ENCODE measurements around the gene REPIN1. TPM values are rescaled to one million over a fixed set of nuclear protein-coding genes. Genes with fewer than 3 reads are reported as not detected.

The REPIN1 gene
- polyA plus RNA-seq, 3 donors from 2014 or later: 40.6 to 86.0 (median 43.2) TPM

- H3K36me3 Mint-ChIP-seq: peaks cover 0 to 5% (median 4%) of the 10 kb centered on the region in 3 donors
- peaks cover 0 to 7% (median 2%) of the 10 kb centered on the region in 3 donors for H3K27me3 Mint-ChIP-seq (ENCODE audit: low read depth in 3 of 3)
- DNase-seq: no peak
- H3K27ac Mint-ChIP-seq: no peak overlapping the region
- H3K9me3 Mint-ChIP-seq: no peaks in the 10 kb centered on the region
- H3K4me3 Mint-ChIP-seq: no peak overlapping the region
- peaks cover 22 to 23% of the 10 kb centered on the region in 2 donors for H3K4me1 Mint-ChIP-seq
Observed at GRCh38 chr7:150400788-150401423, 32.3 kb downstream of the REPIN1 start.

GRCh38 chr7:150401424-150401790, 32.8 kb downstream of the REPIN1 start:
- Mint-ChIP-seq H3K9me3 (no peaks in the 10 kb centered on the region), H3K4me1 (peaks cover 27 to 28% of the 10 kb centered on the region in 2 donors), H3K36me3 (no peaks in the 10 kb centered on the region), H3K27ac (no peak overlapping the region), H3K4me3 (no peak overlapping the region), H3K27me3 (ENCODE audit: low read depth in 3 of 3) (peaks cover 0 to 7% (median 5%) of the 10 kb centered on the region in 3 donors)
- DNase-seq: no peak

DNA sequence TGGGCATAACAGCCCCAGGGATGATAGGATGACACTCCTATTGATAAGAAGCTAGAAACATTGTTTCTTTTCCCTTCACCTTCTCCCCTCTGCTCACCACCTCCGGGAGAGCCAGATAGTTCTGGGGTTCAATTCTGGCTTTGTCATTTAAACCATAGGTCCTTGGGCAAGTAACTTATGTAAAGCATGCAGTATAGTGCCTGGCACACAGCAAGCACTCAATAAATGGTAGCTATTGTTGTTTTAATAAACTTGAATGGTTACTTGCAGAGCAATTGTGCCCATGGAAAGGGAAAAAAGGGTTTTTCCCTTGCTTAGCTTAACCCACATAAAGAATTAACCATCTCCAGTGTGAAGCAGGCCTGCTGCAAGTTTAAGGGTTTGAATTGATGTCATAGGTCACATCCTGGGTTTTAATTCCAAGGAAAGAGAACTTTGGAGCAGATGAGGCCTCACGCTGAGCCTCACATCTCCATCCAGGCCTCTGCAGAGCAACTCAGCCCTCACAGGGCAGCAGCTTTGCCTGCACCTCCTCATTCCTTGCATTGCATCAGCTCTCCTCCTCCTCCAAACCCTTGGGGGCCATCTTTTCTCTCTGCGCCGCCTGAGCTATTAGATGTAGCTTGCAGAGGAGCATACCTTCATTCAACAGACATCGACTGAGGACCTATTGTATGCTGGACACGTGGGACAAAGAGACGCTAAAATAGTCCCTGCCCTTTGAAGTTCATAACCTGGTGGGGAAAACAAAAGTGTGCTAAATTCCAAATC, 33.4 kb downstream of the REPIN1 start:
- peak overlapping the region in 5 of 6 donors; percentile 7 to 69 (median 38) for H3K27ac Mint-ChIP-seq

GRCh38 chr7:150402671-150403321, 34.2 kb downstream of the REPIN1 start:
- H3K4me1 Mint-ChIP-seq: peaks cover 37% of the 10 kb centered on the region in 2 donors

More for the DNA sequence above, 33.4 kb downstream of the REPIN1 start:
- no peaks in the 10 kb centered on the region for H3K9me3 Mint-ChIP-seq
- H3K4me1 Mint-ChIP-seq: peaks cover 34 to 35% of the 10 kb centered on the region in 2 donors
- peak overlapping the region in 3 of 5 donors; percentile 40 to 52 (median 48) for H3K4me3 Mint-ChIP-seq
- peaks cover 0 to 7% (median 5%) of the 10 kb centered on the region in 3 donors for H3K27me3 Mint-ChIP-seq (ENCODE audit: low read depth in 3 of 3)
- H3K36me3 Mint-ChIP-seq: peaks cover 1 to 2% (median 1%) of the 10 kb centered on the region in 3 donors
- DNase-seq: no peak

GRCh38 chr7:150403376-150404171, 35.0 kb downstream of the REPIN1 start:
- DNase-seq: no peak
- H3K27me3 Mint-ChIP-seq (ENCODE audit: low read depth in 3 of 3): peaks cover 0 to 7% (median 5%) of the 10 kb centered on the region in 3 donors
- H3K9me3 Mint-ChIP-seq: no peaks in the 10 kb centered on the region
- peaks cover 37 to 38% of the 10 kb centered on the region in 2 donors for H3K4me1 Mint-ChIP-seq
- H3K36me3 Mint-ChIP-seq: peaks cover 4 to 5% (median 5%) of the 10 kb centered on the region in 3 donors
- H3K4me3 Mint-ChIP-seq: peak overlapping the region; percentile 54 to 95 (median 87)
- H3K27ac Mint-ChIP-seq: peak overlapping the region; percentile 86 to 97 (median 94)

More at GRCh38 chr7:150402671-150403321, 34.2 kb downstream of the REPIN1 start:
- no peak for DNase-seq
- no peaks in the 10 kb centered on the region for H3K9me3 Mint-ChIP-seq
- H3K4me3 Mint-ChIP-seq: peak overlapping the region in 4 of 5 donors; percentile 40 to 52 (median 44)
- peaks cover 3 to 5% (median 4%) of the 10 kb centered on the region in 3 donors for H3K36me3 Mint-ChIP-seq
- peak overlapping the region; percentile 22 to 90 (median 58) for H3K27ac Mint-ChIP-seq
- peaks cover 0 to 7% (median 5%) of the 10 kb centered on the region in 3 donors for H3K27me3 Mint-ChIP-seq (ENCODE audit: low read depth in 3 of 3)

DNA sequence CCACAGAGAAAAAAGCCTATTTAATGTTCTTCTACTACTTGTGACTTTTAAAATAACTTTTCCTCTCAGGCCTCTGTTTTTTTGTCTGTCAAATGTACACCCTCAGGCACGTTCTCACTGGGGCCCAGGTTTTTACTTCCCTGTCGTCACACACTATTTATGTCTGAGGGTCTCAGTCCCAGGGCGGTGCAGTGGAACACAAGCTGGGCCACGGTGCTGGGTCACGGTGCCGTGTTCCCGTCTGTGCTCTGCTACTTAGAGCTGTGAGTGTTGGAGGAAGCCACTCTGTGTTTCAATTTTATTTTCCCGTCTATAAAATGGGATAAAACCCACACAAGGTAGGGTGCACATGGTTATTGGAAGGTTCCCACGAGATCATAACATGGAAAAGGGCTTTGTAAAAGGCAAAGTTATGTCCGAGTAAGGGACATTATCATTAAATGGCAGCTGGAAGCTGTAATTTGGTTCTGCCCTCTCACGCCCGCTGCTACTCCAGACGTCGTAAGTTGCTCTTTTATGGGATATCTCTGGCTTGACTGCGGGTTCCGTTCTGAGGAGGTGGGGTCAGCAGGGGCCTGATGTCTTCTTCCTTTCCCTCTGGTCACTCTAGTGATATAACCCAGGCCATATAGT, 35.7 kb downstream of the REPIN1 start:
- no peak for DNase-seq
- peaks cover 41 to 42% of the 10 kb centered on the region in 2 donors for H3K4me1 Mint-ChIP-seq
- H3K27ac Mint-ChIP-seq: peak overlapping the region; percentile 86 to 97 (median 94)
- peaks cover 5 to 8% (median 7%) of the 10 kb centered on the region in 3 donors for H3K36me3 Mint-ChIP-seq
- peak overlapping the region; percentile 79 to 98 (median 88) for H3K4me3 Mint-ChIP-seq
- H3K9me3 Mint-ChIP-seq: no peaks in the 10 kb centered on the region
- H3K27me3 Mint-ChIP-seq (ENCODE audit: low read depth in 3 of 3): peaks cover 0 to 7% (median 5%) of the 10 kb centered on the region in 3 donors

GRCh38 chr7:150404805-150405583, 36.4 kb downstream of the REPIN1 start:
- DNase-seq: peak; percentile 82 to 85 (median 84)
- H3K9me3 Mint-ChIP-seq: no peaks in the 10 kb centered on the region
- H3K4me1 Mint-ChIP-seq: peaks cover 41 to 42% of the 10 kb centered on the region in 2 donors
- H3K27ac Mint-ChIP-seq: peak overlapping the region; percentile 90 to 98 (median 97)
- peaks cover 5 to 8% (median 7%) of the 10 kb centered on the region in 3 donors for H3K36me3 Mint-ChIP-seq
- H3K27me3 Mint-ChIP-seq (ENCODE audit: low read depth in 3 of 3): peaks cover 0 to 7% (median 5%) of the 10 kb centered on the region in 3 donors
- peak overlapping the region; percentile 87 to 98 (median 95) for H3K4me3 Mint-ChIP-seq

DNA sequence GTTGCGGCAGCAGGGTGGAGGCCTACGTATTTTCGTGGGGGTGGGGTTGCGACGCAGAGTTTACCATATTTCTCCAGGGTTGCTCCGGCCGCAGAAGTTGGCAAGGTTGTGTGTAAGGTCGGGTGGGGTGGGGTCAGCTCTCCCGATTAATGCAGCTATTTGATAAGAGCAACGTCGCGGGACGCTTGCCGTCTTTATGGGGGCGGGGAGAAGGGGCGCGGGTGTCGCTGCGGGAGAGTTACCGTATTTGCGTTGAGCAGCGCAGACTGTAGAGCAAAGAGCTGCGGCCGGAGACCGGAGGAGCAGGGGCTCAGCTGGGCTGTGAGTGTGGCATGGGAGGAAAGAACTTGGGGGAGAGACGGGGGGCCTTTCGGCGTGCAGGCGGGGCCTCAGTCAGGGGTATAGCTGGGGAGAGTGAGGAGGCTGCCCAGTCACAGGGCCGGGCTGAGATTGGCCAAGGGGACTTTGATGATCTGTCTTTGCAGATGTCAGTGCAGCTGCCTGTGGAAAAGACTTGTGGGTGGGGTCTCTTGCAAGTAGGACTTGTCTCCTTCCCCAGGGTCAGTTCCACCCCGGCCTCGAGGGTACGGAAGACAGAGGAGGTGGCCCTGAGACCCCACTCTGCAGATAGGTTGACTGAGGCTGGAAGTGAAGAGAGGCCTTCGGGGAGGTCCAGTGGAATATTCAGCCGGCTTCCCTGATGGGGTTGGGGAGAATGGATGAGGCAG, 37.1 kb downstream of the REPIN1 start:
- Mint-ChIP-seq H3K27ac (peak overlapping the region; percentile 90 to 98 (median 97)), H3K4me3 (peak overlapping the region; percentile 87 to 98 (median 95)), H3K4me1 (peaks cover 41 to 42% of the 10 kb centered on the region in 2 donors), H3K9me3 (no peaks in the 10 kb centered on the region), H3K27me3 (ENCODE audit: low read depth in 3 of 3) (peaks cover 0 to 7% (median 5%) of the 10 kb centered on the region in 3 donors), H3K36me3 (peaks cover 5 to 12% (median 7%) of the 10 kb centered on the region in 3 donors)
- peak in 2 of 3 donors; percentile 52 to 55 for DNase-seq

- peak in 1 of 3 donors; percentile 10 for DNase-seq
- H3K27ac Mint-ChIP-seq: peak overlapping the region; percentile 90 to 98 (median 97)
- peaks cover 41 to 42% of the 10 kb centered on the region in 2 donors for H3K4me1 Mint-ChIP-seq
- H3K4me3 Mint-ChIP-seq: peak overlapping the region; percentile 87 to 98 (median 95)
- peaks cover 0 to 7% (median 5%) of the 10 kb centered on the region in 3 donors for H3K27me3 Mint-ChIP-seq (ENCODE audit: low read depth in 3 of 3)
- no peaks in the 10 kb centered on the region for H3K9me3 Mint-ChIP-seq
- peaks cover 5 to 13% (median 7%) of the 10 kb centered on the region in 3 donors for H3K36me3 Mint-ChIP-seq
Observed at GRCh38 chr7:150406312-150406566, 37.6 kb downstream of the REPIN1 start.

DNA sequence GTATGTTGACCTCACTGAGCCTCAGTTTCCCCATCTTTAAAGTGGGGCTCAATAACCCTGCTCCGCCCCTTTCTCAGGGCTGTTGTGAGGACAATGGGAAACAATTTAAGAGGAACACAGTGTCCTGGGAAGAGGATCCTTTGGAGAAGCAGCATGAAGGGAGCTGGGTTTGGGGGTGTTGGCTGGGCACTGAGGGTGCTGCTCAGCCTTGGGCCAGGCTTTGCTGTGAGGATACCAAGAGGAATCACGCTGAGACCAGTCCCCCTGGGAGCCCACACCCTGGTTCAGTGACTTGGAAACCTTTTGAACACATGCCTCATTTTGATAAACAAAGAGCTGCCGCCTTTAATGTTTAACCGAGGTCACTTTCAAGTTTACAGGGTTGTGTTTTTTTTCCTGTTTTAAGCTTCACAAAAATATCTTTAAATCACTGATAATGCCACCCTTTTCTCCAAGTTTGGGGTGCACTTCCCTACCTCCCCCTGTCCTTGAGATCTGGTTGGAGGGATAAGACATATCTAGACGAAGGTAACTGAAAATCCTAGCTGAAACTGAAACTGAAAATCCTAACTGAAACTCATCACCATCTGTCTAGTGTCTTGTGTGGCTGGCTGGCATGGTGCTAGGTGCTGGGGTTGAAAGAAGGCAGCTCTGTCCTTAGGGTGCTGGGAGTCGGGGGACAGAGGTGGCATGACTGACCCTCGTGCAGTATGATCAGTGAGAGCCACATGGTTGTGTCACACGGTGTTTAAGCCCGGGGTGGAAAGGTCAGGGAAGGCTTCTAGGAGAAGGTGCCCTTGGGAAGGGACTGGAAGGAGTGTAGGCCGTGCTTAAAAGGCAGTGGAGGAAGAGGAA, 38.2 kb downstream of the REPIN1 start:
- H3K9me3 Mint-ChIP-seq: no peaks in the 10 kb centered on the region
- peaks cover 5 to 13% (median 7%) of the 10 kb centered on the region in 3 donors for H3K36me3 Mint-ChIP-seq
- peak overlapping the region; percentile 90 to 98 (median 97) for H3K27ac Mint-ChIP-seq
- H3K4me3 Mint-ChIP-seq: peak overlapping the region; percentile 87 to 98 (median 95)
- peaks cover 0 to 7% (median 5%) of the 10 kb centered on the region in 3 donors for H3K27me3 Mint-ChIP-seq (ENCODE audit: low read depth in 3 of 3)
- peak; percentile 44 to 49 (median 47) for DNase-seq
- H3K4me1 Mint-ChIP-seq: peaks cover 41 to 42% of the 10 kb centered on the region in 2 donors
